IMR-90 (cell line): ENCODE results near the gene OR9A2.

Source experiments
- BHLHE40 ChIP-seq: fragments of 150-350 bp; IDR thresholded peaks from 2 replicates; pipeline ENCODE4 v1.6.1; 2016; ENCODE audit warnings: mild to moderate bottlenecking, low read depth, low read length
- MXI1 ChIP-seq: IDR thresholded peaks from 2 replicates; pipeline ENCODE4 v1.6.1; 2012; ENCODE audit warnings: low read depth, mild to moderate bottlenecking, low read length, moderate library complexity, borderline replicate concordance
- POLR2A ChIP-seq: IDR thresholded peaks from 2 replicates; pipeline ENCODE4 v1.6.1; 2012; ENCODE audit warnings: mild to moderate bottlenecking, low read depth, low read length
- TF ChIP-seq, protein P1 (sequence below): conservative IDR thresholded peaks from 2 replicates; pipeline ENCODE4 v1.5.1; 2012; ENCODE audit warnings: mild to moderate bottlenecking, low read depth, low read length, improper control_type of control experiment

- TF ChIP-seq, protein P1, sequence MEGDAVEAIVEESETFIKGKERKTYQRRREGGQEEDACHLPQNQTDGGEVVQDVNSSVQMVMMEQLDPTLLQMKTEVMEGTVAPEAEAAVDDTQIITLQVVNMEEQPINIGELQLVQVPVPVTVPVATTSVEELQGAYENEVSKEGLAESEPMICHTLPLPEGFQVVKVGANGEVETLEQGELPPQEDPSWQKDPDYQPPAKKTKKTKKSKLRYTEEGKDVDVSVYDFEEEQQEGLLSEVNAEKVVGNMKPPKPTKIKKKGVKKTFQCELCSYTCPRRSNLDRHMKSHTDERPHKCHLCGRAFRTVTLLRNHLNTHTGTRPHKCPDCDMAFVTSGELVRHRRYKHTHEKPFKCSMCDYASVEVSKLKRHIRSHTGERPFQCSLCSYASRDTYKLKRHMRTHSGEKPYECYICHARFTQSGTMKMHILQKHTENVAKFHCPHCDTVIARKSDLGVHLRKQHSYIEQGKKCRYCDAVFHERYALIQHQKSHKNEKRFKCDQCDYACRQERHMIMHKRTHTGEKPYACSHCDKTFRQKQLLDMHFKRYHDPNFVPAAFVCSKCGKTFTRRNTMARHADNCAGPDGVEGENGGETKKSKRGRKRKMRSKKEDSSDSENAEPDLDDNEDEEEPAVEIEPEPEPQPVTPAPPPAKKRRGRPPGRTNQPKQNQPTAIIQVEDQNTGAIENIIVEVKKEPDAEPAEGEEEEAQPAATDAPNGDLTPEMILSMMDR: no peak
- TF ChIP-seq POLR2A (no peak), BHLHE40 (no peak), MXI1 (no peak)
These were observed 9.9 kb downstream of the OR9A2 start for GRCh38 chr7:143016996-143017395.
